K562 treated with DMSO at 1 percent for 12 hours (cell line): ENCODE measurements around the gene CRLF3. TPM values are rescaled to one million over a fixed set of nuclear protein-coding genes. Genes with fewer than 3 reads are reported as not detected.

Experiments
- total RNA-seq: library from RNA; unstranded; fragments of 300-600 nt; gene quantifications from 2 replicates; pipeline ENCODE4 v1.2.3, GENCODE V29; 2022; ENCODE audit not compliant: insufficient read depth

Gene CRLF3, protein sequence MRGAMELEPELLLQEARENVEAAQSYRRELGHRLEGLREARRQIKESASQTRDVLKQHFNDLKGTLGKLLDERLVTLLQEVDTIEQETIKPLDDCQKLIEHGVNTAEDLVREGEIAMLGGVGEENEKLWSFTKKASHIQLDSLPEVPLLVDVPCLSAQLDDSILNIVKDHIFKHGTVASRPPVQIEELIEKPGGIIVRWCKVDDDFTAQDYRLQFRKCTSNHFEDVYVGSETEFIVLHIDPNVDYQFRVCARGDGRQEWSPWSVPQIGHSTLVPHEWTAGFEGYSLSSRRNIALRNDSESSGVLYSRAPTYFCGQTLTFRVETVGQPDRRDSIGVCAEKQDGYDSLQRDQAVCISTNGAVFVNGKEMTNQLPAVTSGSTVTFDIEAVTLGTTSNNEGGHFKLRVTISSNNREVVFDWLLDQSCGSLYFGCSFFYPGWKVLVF
- 11.0 and 25.2 TPM in 2 replicates for total RNA-seq

DNA sequence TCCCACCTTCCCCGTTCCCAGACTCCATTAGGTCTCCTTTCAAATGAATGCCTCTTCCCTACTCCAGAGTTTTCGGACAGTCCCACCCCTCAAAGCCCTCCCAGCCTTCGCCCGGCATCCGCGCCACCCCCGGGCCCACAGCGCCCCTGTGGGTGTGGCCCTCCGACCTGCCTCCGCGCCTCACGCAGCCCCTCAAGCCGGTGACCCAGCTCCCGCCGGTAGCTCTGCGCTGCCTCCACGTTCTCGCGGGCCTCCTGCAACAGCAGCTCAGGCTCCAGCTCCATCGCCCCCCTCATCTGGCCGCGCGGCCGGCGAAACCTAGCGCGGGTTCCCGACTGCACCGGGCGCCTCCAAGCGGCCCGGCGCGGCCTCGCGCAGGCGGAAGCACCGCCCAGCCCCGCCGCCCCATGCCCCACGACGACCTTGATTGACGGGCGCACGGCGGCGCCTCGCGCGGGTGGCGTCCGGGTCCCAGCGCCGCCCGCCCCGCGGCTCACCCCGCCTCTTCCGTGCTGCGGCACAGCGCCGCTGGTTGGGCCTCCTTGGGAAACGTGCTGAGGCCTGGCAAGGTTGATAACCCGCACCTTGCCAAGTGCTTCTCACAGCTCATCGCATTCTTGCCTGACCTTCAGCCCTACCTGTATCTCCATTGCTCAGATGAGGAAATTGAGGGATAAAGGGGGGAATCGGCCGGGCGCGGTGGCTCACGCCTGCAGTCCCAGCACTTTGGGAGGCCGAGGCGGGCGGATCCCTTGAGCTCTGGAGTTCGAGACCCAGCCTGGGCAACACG is at the start of gene CRLF3:
CRLF3 (minus strand) TSS at position 337 of the 790 bp plus-strand sequence; CDS start at position 296, 41 bp downstream.

DNA sequence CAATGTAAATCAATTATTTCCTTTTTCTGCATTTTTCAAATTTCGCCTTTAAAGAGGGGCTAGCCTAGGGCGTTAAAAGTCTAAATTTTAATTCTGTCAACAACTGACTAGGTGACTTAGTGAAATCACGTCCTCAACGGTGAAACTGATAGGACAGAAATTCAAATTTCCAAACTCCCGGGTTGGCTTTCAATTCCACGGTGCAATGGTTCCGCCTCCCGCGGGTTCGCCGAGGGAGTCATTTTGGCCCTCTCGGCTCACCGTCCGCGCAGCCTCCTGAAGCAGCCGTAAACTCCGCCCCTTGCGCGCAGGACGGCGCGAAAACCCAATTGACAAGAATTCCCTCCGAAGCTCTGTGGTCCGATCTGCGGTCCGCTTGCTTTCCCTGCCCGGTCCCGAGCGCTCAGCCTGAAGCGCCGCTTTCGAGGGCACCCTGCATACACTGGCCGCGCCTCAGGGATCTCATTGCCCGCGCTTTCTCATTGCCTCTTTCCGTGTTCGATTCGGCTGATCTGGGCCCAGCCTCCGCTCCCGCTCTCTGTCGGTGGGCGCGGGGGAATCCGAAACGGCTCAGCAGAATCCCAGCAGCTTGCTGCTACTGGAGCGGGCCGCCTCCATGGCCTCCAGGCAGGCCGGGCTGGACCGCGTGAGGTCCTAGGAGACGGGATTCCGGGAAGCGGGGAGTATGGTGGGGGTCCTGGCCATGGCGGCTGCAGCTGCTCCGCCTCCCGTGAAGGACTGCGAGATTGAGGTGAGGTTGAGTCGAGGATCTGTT is 7.4 kb upstream of the CRLF3 start, which contains the start of gene ATAD5:
ATAD5 (plus strand) TSS at position 304 of the 775 bp plus-strand sequence; CDS start at position 686, 382 bp downstream.

Other genes with a start within 250 kb of the CRLF3 start
- gene ATAD5, start 7.3 kb upstream of the CRLF3 start, total RNA-seq = 2.7 and 14.0 TPM in 2 replicates
- 15.6 and 24.1 TPM in 2 replicates for gene TEFM, start 81.5 kb upstream of the CRLF3 start, total RNA-seq
- gene ADAP2, start 97.3 kb upstream of the CRLF3 start, total RNA-seq = not detected in 2 replicates
- not detected in 2 replicates for gene RNF135, start 146.3 kb upstream of the CRLF3 start, total RNA-seq